GM19328 (cell line): ENCODE results near the gene ASB8.
"Not testable (repeated sequence)": the region's sequence is repeated elsewhere in the genome, so short reads cannot be mapped to it uniquely, and the experiment has no call there.

ENCODE experiments used
- ATAC-seq: cut with Tn5 transposase; IDR thresholded peaks from one replicate; pipeline ENCODE4 v1.9.1; 2021; ENCODE audit warnings: mild to moderate bottlenecking, moderate library complexity; ENCODE audit not compliant: unreplicated experiment

ASB8 gene

DNA sequence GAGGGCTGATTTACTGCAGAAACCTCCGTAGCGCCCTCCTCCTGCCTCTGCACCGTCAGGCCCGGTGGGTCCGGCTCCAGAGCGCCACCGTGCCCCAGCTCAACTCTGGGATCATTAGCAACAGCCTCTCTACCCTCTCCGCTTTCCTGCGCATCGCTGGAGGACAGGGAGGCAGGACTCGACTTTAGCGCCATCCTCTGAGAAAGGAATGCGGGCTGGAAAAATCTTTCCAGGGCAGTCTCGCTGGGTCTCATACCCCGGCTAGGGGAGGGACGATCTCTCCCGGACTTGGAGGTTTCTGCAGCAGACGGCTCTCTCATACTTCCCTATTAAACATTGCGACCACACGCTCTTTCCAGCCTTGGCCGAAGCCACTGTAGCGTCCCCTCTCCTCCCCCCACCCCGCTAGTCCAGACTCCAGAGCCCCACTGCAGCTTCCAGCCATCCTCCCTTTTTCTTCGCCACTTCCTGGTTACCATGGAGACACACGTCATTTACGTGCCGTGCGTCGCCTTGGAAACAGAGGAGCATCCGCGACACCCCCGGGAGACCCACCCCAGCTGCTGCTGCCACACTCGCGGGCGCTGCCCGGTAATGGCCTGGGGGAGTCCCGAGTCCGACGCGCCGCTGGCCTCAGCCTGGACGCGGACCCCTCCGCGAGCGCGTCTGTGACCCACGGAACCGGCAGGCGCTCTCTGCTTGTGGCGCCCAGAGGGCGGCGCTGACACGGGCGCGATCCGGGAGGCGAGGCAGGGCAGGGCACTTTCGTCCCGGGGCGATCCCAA is 26.0 kb upstream of the ASB8 start, which contains the start of gene CCDC184:
Gene CCDC184 (plus strand): TSS at position 554 of the 785 bp plus-strand sequence. CDS start 479 bp downstream, outside the sequence.
- ATAC-seq: peak; percentile 73

- no peak for ATAC-seq
These were observed 25.3 kb upstream of the ASB8 start for GRCh38 chr12:48182631-48183030.

DNA sequence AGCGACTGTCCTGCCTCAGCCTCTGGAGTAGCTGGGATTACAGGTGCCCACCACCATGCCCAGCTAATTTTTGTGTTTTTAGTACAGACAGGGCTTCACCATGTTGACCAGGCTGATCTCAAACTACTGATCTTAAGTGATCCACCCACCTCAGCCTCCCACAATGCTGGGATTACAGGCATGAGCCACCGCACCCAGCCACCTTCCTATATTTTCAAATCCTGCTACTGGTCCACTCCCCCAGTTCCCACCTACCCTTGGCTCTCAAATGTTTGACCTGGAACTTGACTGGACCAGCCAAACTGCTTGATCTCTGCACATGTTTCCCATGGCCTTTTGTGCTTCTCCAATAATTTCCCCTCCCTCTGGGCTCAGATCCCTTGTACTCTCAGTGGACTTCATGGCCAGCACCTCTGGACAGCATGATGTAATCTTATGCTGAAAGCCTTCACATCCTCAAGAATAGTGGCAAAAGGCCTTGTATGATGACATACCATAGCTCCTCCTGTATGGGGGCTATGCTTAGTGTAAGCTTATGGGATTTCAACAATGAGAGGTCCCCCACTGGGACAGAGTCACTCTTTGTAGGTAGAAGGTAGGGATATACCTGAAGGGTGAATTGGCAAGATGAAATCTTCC is 23.7 kb upstream of the ASB8 start:
- ATAC-seq: no peak

GRCh38 chr12:48180424-48180823 is 23.1 kb upstream of the ASB8 start:
- ATAC-seq: no peak

DNA sequence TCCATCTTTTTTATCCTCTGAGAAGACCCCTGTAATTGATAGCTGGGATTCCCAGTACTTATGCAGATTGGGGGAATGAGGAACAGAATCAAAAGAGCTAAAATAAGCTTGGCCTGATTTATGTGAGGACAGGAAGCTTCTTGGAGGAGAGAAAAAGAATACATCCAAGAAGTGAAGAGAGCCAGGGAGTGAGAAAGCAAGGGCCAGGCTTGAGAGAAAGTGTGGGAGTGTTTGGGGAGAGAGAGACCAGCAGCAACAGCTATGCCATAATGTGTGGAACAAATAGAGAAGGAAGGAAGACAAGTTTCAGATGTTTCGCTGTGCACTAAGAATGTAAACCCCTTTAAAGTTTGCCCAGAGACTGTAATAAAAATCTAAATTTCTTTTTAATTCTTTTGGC is 22.2 kb upstream of the ASB8 start:
- ATAC-seq: no peak

GRCh38 chr12:48177982-48178381 is 20.7 kb upstream of the ASB8 start:
- no peak for ATAC-seq

- ATAC-seq: no peak
These were observed 19.1 kb upstream of the ASB8 start for GRCh38 chr12:48176417-48176751.

DNA sequence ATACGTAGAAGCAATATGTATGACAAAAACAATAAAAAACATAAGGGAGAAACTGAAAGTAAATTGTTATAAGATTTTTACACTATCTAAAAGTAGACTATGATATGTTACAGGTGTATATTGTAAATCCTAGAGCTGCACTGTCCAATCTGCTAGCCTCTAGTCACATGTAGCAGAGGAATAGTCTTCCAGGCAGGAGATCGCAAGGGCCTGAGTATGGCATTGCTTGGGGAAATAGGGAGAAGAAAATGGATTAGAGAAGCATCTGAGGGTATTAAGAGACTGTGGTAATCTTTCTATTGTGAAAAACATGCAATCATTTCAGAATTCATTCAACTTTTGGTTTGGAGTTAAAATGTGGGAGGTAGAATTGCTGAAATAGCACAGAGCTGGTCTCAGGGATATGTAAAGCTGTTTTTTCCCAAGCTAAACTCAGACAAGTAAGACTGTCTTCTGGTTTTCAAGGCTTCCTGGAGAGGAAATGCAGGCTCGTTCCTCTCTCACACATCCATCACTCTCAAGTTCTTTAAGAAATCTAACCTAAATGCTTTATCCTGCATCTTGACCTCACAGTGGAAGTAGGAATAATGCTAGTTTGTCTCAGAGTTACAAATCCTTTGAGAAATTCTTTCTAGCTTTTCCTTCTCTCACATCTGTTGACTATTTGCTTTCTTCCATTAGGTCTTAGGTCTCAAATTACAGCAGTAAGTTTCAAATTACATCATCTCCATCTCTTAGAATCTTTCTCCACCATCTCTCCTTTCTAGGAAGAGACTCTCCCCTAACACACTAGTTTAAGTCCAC is 18.5 kb upstream of the ASB8 start:
- ATAC-seq: no peak

- ATAC-seq: no peak
These were observed 11.7 kb upstream of the ASB8 start for GRCh38 chr12:48169011-48169410.

DNA sequence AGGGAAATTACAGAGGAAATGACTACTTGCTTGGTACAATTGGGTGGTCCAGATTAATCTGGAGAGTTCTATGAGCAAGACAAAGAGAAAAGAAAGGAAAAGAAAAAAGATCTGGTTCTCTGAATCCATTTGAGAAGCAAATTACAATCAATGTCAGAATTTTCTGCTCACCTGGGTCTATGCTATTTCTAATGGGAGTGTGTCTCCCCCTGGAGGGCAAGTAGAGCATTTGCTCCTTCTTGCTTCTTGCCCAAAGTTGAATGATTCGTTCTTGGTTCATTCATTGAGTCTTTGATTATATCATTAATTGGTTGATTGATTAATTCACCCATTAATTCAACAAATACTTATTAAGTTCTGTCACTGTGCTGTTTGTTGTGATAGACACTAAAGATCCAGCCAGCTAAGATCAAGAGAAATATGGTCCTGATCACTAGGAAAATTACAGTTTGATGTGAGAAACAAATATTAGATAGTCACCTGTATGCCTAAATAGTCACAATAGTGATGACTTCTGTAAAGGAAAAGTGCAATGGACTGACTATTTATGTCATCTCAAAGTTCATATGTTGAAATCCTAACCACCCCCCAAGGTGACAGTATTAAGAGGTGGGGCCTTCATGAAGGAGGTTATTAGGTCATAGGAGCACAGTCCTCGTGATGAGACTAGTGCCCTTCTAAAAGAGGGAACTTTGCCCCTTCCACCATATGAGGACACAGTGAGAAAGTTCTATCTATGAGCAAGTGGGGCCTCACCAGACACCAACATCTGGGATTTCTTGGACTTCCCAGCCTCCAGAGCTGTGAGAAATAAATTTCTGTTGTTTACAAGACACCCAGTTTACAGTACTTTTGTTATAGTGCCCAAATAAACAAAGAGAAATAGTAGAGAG is 8.0 kb upstream of the ASB8 start:
- ATAC-seq: no peak

DNA sequence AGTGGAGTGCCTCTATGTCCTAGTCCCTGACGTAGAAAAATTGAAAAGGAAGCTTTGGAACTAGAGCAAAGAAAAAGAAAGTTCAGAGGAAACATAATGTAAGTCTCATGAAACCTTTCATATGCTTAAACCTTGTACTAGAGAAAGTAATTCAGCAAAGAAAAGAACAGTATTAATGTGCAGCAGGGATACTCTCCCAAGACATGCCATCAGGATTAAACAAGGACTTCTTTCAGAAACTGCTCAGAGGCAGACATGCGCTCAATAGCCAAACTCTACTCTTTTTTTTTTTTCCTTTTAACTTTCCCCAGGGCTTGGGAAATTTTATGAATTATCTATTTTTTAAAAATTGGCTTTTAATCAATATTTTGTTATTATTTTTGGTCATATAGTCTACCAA is 7.1 kb upstream of the ASB8 start:
- no peak for ATAC-seq

DNA sequence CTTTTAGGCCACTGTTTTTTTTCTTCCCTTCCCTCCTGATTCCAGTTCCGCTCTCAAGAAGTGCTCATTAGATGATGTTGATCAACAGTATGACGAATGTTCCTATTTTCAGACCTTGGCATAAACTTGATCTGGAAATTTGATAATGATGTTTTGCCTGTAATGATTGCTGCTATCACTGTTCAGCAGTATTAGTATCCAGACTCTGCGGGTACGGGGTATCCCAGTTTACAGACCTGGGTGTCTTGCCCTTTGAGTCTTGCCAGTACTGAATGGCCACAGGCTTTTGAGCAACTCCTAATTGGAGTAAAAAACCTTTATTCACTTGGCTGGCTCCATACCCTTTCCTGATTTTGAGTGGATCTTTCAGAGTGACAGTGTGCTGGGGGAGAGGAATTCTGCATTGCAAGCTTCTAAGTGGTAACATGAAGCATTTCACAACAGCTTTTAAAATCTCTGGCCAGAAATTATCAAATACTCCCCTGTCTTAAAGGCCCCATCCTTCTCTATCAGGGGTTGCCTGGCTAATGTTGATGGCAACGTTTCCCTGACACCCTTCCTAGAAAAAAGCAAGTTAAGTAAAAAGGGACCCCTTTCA is 5.9 kb upstream of the ASB8 start:
- no peak for ATAC-seq

- ATAC-seq: no peak
These were observed 3.5 kb upstream of the ASB8 start for GRCh38 chr12:48160807-48161206.

DNA sequence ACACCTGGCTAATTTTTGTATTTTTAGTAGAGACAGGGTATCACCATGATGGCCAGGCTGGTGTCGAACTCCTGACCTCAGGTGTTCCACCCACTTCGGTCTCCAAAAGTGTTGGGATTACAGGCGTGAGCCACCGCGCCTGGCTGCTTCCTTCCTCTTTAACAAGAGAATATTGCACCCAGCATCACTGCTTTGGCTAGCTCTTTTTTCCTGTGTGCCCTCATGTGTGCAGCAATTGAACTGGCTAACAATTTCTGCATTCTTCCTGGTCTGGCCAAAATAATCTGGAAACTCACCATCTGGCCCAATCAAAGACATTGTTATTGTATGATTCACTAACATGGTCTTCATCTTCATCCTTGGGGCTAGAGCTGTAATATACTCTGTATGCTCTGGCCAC is 2.7 kb upstream of the ASB8 start:
- ATAC-seq: no peak

DNA sequence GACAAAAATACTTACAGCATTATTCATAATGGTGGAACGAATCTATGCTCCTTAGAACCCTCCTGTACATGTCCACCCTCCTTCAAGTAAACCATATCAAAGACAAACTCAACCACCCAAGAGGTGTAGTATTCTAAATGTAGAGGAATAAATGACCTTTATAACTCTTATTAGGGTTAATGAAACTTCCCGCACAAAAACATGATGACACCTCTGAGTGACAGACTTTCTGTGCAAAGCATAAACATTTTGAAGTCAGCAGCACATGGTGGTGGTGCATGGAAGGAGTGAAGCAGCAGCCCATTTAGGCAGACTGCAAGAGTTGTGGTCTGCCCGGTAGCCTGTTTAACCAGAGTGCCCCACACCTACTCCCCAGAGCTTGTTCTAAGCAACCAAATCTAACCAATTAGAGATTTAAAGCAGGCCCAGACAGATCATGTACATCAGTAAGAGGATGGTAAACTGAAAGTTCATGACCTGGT is 615 bp upstream of the ASB8 start:
- no peak for ATAC-seq

DNA sequence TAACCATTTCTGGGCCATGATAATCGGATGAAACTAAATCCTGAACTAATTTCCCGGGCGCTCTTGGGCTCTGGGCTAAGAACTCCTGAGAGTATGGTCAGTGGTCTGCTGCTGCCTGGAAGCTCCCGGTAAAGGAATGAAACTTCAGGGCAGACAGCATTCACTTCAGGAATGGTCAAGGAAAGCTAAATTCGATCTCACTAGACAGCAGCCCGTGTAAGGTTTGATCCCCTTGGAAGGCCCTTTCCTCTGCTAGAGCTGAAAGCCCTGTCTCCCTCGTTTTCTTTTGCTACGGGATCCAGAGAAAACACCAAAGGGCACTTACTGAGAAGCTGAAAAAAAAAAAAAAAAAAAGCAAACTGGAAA is 680 bp downstream of the ASB8 start:
- ATAC-seq: no peak

DNA sequence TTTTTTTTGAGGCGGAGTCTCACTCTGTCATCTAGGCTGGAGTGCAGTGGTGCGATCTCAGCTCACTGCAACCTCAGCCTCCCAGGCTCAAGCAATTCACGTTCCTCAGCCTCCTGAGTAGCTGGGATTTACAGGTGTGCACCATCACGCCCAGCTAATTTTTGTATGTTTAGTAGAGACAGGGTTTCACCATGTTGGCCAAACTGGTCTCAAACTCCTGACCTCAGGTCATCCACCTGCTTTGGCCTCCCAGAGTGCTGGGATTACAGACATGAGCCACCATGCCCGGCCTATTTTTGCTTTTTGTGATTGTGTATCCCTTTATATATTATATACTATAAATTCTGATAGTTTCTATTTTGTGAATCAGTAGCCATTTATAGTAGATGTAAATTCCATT is 1.5 kb downstream of the ASB8 start:
- ATAC-seq: not testable (repeated sequence)

- ATAC-seq: no peak
These were observed 6.1 kb downstream of the ASB8 start for GRCh38 chr12:48151103-48151771.

GRCh38 chr12:48145981-48146380 is 11.3 kb downstream of the ASB8 start:
- no peak for ATAC-seq

- no peak for ATAC-seq
These were observed 13.4 kb downstream of the ASB8 start for GRCh38 chr12:48143898-48144297.
